CD4-positive, alpha-beta T cell treated with Interleukin-17A for 1 hour (primary cell): ENCODE data around the gene DDIT4.
"Not testable (repeated sequence)": the region's sequence is repeated elsewhere in the genome, so short reads cannot be mapped to it uniquely, and the experiment has no call there.

Source experiments
- DNase-seq: peaks from one replicate; pipeline ENCODE4 v3.0.0-alpha.2; 2020

The DDIT4 gene

GRCh38 chr10:72273410-72274212, at the start of gene DDIT4:
DDIT4 (plus strand) TSS chr10:72273924; CDS start chr10:72274217, 293 bp downstream.
- peak; percentile 98 for DNase-seq

- not testable (repeated sequence) for DNase-seq
Measured at GRCh38 chr10:72224191-72224590, 49.5 kb upstream of the DDIT4 start.

GRCh38 chr10:72226418-72227027, 47.2 kb upstream of the DDIT4 start:
- no peak for DNase-seq

GRCh38 chr10:72227826-72228225, 45.9 kb upstream of the DDIT4 start:
- DNase-seq: no peak

GRCh38 chr10:72228318-72228751, 45.4 kb upstream of the DDIT4 start:
- no peak for DNase-seq

- no peak for DNase-seq
Measured at GRCh38 chr10:72229261-72230251, 44.2 kb upstream of the DDIT4 start.

- DNase-seq: no peak
Measured at GRCh38 chr10:72233621-72234020, 40.1 kb upstream of the DDIT4 start.

- DNase-seq: no peak
Measured at GRCh38 chr10:72234560-72235095, 39.1 kb upstream of the DDIT4 start.

- DNase-seq: no peak
Measured at GRCh38 chr10:72235544-72236279, 38.0 kb upstream of the DDIT4 start.

GRCh38 chr10:72238392-72239175, 35.1 kb upstream of the DDIT4 start:
- no peak for DNase-seq

GRCh38 chr10:72239409-72239808, 34.3 kb upstream of the DDIT4 start:
- DNase-seq: no peak

GRCh38 chr10:72240371-72240770, 33.4 kb upstream of the DDIT4 start:
- no peak for DNase-seq

- no peak for DNase-seq
Measured at GRCh38 chr10:72241691-72242252, 32.0 kb upstream of the DDIT4 start.

- DNase-seq: no peak
Measured at GRCh38 chr10:72242675-72243074, 31.0 kb upstream of the DDIT4 start.

- no peak for DNase-seq
Measured at GRCh38 chr10:72243822-72244437, 29.8 kb upstream of the DDIT4 start.

GRCh38 chr10:72244573-72245038, 29.1 kb upstream of the DDIT4 start:
- no peak for DNase-seq

- DNase-seq: no peak
Measured at GRCh38 chr10:72245949-72246525, 27.7 kb upstream of the DDIT4 start.

GRCh38 chr10:72248468-72249151, 25.1 kb upstream of the DDIT4 start:
- peak; percentile 85 for DNase-seq

GRCh38 chr10:72249176-72249862, 24.4 kb upstream of the DDIT4 start:
- DNase-seq: not testable (repeated sequence)
